Measurements from ENCODE around the gene JMY.

Gene JMY

GRCh38 chr5:79295029-79295428 is 59.1 kb downstream of the JMY start:
- DNase-seq, result no peak

GRCh38 chr5:79297661-79298060 is 61.7 kb downstream of the JMY start:
- DNase-seq, result no peak

DNA sequence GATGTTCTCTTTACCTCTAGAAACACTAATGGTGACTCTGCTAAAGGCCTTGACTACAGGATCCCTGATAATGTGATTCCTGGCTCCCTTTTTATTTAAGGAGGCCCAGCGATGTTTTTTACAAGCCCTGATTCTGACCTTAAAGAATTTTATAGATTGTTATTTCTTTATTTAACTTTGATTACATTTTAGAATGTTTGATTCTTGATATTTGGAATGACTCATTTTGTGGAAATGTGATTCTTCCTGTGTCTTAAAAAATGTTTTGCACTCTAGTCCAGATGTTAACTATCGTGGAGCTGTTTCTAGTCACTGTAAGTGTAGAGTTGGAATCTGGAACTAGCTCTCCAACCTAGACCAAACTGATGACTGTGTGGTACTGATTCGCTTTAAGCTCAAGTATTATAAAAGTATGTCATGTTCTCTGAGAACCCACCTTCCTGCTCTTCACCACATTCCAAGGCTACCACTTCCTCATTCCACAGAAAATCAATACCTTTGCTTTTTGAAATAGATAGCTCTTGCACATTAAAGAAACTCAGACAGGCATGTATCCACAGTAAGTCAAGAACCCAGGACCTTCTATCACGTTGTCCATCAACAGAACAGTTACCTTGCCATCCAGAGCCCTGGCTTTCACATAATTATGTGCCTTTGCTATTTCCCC is 65.2 kb downstream of the JMY start:
- no peak for DNase-seq

DNA sequence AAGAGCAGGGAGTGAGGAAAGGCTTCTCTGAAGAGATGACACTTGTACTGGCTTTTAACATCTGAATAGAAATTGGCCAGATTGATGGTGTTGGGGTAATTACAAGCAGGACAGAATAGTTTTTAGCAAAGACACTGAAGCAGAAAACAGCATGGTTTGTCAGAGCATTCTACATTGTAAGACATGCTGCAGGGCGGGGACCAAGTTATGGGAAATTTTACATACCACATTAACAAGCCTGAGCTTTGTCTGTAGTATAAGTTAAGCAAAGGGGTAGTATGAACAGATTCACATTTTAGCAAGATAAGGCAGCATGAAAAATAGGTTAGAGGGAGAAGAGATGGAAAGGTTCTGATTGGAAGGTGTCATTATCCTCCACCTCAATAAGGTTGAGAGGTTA is 66.5 kb downstream of the JMY start:
- no peak for DNase-seq

DNA sequence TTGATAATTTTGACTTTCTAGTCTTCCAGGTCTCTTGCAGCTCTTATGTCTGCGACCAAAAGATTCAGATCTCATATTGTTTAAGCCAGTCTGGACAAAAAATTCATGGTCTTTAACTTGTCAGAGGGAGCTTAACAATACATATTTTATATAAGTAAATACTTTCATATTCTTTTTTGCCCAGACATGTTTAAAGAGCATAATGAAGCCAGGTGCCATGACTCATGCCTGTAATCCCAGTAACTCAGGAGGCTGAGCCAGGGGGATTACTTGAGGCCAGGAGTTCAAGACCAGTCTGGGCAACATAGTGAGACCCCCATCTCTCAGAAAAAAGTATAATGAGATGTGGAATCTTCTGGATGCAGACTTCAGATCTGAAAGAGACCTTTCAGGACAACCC is 69.8 kb downstream of the JMY start:
- no peak for DNase-seq

DNA sequence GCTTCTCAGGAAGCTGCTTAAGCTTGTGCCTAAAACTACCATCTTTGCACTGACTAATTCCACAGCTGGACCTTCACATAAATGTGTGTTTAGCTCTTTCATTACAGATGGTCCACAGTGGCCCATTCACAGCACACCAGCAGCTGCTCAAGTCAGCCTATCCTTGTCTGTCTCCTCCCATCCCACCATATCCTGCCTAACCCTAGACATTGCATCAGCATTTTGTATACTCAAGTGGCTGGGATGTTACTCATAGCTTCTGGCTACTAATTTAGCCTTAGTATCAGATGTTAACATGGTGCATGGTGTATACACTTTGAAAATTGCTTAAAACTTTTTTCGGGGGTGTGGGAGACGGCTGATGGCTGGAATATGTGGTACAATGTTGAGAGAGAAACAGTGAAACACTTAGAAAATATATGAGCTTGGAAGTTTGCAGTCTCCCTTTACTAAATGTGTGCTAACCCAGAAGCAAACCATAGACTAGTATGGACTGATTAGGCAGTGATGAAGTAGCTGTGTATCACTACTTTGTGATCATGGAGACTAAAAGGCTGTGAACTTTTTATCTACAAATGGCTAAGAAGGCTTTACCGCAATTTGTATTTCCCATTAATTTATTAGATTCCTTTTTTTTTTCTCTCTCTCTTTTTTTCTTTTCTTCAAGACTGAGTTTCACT is 83.1 kb downstream of the JMY start:
- DNase-seq, result no peak

- no peak for DNase-seq
Measured at GRCh38 chr5:79329453-79329852, 93.5 kb downstream of the JMY start.

- DNase-seq, result no peak
Measured at GRCh38 chr5:79330071-79330470, 94.1 kb downstream of the JMY start.

- no peak for DNase-seq
Measured at GRCh38 chr5:79333852-79334557, 98.1 kb downstream of the JMY start.

DNA sequence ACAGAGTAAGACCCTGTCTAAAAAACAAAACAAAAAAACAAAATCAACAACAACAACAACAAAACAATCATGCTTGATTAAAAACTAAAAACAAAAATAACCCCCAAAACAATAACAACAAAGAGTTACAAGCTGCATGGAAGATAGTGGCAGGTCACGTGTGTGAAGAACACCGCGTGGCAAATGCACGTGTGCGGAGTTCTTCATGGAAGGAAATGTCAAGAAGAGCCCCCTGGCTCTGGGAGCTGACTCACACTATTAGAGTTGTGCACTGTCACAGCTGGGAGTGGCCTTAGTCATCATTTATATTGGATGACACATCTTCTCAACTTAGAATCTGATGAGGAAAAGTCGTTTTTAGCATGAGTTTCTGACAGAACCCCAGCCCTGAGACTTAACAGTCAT is 110.5 kb downstream of the JMY start:
- no peak for DNase-seq

DNA sequence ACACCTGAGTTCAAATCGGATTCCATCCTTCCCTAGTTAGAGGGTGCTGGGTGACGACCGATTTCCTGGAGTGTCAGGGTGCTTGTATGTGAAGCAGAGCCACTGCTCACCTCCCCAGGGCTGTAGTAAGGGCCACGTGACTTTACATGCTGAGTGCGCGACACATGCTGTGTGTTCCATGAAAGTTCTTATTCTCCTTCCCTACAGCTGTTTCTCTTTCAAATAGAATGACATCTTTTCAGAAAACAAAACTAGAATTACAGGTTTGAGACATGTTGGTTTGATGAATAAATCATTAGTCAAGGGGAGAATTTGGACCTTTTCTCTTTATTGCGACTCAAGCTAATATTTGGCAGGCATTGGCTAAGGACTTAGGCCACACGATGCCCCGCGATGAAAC is 113.1 kb downstream of the JMY start:
- DNase-seq, result no peak

DNA sequence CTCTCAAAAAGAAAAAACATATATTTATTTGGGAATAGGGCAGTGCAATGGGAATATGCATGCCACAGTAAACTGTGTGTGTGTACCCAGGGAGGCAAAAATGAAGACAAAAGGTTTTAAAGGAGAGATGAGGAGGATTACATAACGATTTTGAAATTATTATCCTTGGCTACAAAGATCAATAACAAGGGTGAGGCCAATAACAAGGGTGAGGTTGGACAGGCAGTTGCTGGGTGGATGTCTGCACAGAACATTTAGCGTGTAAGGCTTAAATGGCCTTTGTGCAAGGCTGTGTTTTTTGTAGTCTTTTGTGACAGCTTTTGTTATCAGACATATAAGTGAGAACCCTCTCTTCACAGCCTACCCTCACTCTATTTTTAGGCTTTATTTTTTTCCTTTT is 114.0 kb downstream of the JMY start:
- DNase-seq, result no peak

- DNase-seq, result no peak
Measured at GRCh38 chr5:79357398-79357797, 121.5 kb downstream of the JMY start.
